ENCODE data around the gene COX7A1. TPM values are rescaled to one million over a fixed set of nuclear protein-coding genes. Genes with fewer than 3 reads are reported as not detected.

The COX7A1 gene
- total RNA-seq, 1 donor from 2014 or later = 0.64 TPM

DNA sequence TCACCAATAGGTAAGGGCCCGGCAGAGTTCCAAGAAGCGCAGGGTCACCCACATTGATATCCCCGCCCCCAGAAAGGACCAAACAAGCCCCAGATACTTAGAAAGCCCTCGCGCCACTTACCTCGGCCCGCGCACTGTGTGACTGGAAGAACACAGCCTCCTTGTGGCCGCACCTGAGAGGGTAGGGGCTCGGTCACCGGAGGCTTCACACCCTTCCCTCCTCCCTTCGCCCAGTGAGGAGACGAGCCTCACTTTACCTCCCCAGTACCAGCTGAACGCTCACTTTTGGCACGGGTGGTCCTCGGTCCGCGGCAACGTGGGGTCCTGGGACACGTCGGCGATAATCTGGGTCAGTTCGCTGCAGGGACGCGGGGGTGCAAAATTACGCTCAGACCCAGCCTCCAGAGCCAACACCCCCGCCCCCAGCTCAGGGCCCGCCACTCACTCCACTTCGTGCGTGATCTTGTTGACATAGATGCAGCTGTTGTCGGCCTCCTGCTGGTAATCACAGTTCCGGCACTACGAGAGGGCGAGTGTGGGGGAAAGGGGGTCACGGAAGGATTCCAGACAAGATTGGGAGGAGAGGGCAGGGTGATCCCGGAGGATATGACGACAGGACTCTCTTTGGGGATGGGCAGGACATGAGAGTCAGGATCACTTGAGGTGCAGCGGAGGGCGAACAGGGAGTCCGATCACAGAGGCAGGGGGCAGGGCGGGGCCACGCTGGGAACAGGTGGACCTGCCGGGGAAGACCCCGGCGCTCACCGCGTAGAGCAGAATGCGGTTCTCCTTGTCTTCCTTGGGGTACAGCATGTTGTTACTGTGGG, 38.1 kb downstream of the COX7A1 start:
- Histone ChIP-seq H3K9ac (ENCODE audit: low read length) (peak overlapping the region; percentile 81), H3K27me3 (ENCODE audit: insufficient read depth, low read length) (no peaks in the 10 kb centered on the region), H3K4me1 (ENCODE audit: insufficient read depth, low read length) (peaks cover 12% of the 10 kb centered on the region), H4K20me1 (ENCODE audit: insufficient read depth, low read length) (peaks cover 22% of the 10 kb centered on the region), H2AFZ (ENCODE audit: low read depth, low read length) (peak overlapping the region; percentile 83), H3K79me2 (ENCODE audit: insufficient read depth, low read length) (peaks cover 32% of the 10 kb centered on the region), H3K9me3 (ENCODE audit: insufficient read depth, low read depth, low read length) (no peaks in the 10 kb centered on the region), H3K4me2 (ENCODE audit: low read length) (peak overlapping the region; percentile 88), H3K36me3 (ENCODE audit: insufficient read depth, low read length) (peaks cover 6% of the 10 kb centered on the region), H3K4me3 (ENCODE audit: insufficient read depth, low read depth, low read length) (peak overlapping the region; percentile 68), H3K27ac (ENCODE audit: low read depth, low read length) (peak overlapping the region; percentile 30)
- Mint-ChIP-seq H3K9me3 (ENCODE audit: unreplicated experiment) (no peaks in the 10 kb centered on the region), H3K27me3 (ENCODE audit: low read depth, unreplicated experiment) (no peaks in the 10 kb centered on the region), H3K27ac (ENCODE audit: unreplicated experiment) (peak overlapping the region; percentile 91), H3K36me3 (ENCODE audit: low read depth, unreplicated experiment) (peaks cover 18% of the 10 kb centered on the region), H3K4me1 (ENCODE audit: low read depth, unreplicated experiment) (peaks cover 8% of the 10 kb centered on the region), H3K4me3 (ENCODE audit: unreplicated experiment) (peak overlapping the region; percentile 99)
- TF ChIP-seq CTCF (IDR thresholded peaks at IDR 0.05; ENCODE audit: insufficient read depth, low read depth, low read length) = no peak
- no peak for TF ChIP-seq EZH2 (IDR thresholded peaks at IDR 0.05; ENCODE audit: insufficient read depth, low read length)
- FAIRE-seq = no peak
- DNase-seq (ENCODE audit: low read depth) = peak; percentile 23

DNA sequence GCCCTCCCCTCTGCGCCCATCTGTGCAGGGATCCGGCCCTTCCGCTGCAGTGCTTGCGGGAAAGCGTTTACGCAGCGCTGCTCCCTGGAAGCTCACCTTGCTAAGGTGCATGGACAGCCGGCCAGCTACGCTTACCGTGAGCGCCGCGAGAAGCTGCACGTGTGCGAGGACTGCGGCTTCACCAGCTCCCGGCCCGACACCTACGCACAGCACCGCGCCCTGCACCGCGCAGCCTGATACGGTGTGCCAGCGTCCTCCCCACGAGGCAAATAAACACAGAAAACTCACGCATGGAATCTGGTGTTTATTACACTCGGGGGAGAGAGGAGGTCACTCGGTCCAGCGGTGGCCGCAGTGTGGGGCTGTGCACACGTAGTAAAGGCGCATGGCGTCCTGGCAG, 38.8 kb downstream of the COX7A1 start:
- peaks cover 28% of the 10 kb centered on the region for H3K79me2 ChIP-seq (ENCODE audit: insufficient read depth, low read length)
- Mint-ChIP-seq H3K36me3 (ENCODE audit: low read depth, unreplicated experiment) (peaks cover 23% of the 10 kb centered on the region), H3K4me3 (ENCODE audit: unreplicated experiment) (peak overlapping the region; percentile 99), H3K4me1 (ENCODE audit: low read depth, unreplicated experiment) (peaks cover 8% of the 10 kb centered on the region), H3K9me3 (ENCODE audit: unreplicated experiment) (no peaks in the 10 kb centered on the region), H3K27me3 (ENCODE audit: low read depth, unreplicated experiment) (no peaks in the 10 kb centered on the region), H3K27ac (ENCODE audit: unreplicated experiment) (peak overlapping the region; percentile 26)
- no peak overlapping the region for H2AFZ ChIP-seq (ENCODE audit: low read depth, low read length)
- peak overlapping the region; percentile 68 for H3K4me3 ChIP-seq (ENCODE audit: insufficient read depth, low read depth, low read length)
- no peaks in the 10 kb centered on the region for H3K27me3 ChIP-seq (ENCODE audit: insufficient read depth, low read length)
- H4K20me1 ChIP-seq (ENCODE audit: insufficient read depth, low read length) = peaks cover 17% of the 10 kb centered on the region
- no peak for DNase-seq (ENCODE audit: low read depth)
- peaks cover 12% of the 10 kb centered on the region for H3K4me1 ChIP-seq (ENCODE audit: insufficient read depth, low read length)
- peaks cover 5% of the 10 kb centered on the region for H3K36me3 ChIP-seq (ENCODE audit: insufficient read depth, low read length)
- no peak for TF ChIP-seq CTCF (IDR thresholded peaks at IDR 0.05; ENCODE audit: insufficient read depth, low read depth, low read length)
- no peak for TF ChIP-seq EZH2 (IDR thresholded peaks at IDR 0.05; ENCODE audit: insufficient read depth, low read length)
- FAIRE-seq = no peak
- peak overlapping the region; percentile 88 for H3K4me2 ChIP-seq (ENCODE audit: low read length)
- H3K9me3 ChIP-seq (ENCODE audit: insufficient read depth, low read depth, low read length) = no peaks in the 10 kb centered on the region
- no peak overlapping the region for H3K27ac ChIP-seq (ENCODE audit: low read depth, low read length)
- H3K9ac ChIP-seq (ENCODE audit: low read length) = no peak overlapping the region

- Mint-ChIP-seq H3K4me3 (ENCODE audit: unreplicated experiment) (peak overlapping the region; percentile 79), H3K27me3 (ENCODE audit: low read depth, unreplicated experiment) (no peaks in the 10 kb centered on the region), H3K36me3 (ENCODE audit: low read depth, unreplicated experiment) (peaks cover 20% of the 10 kb centered on the region), H3K4me1 (ENCODE audit: low read depth, unreplicated experiment) (peaks cover 8% of the 10 kb centered on the region), H3K9me3 (ENCODE audit: unreplicated experiment) (no peaks in the 10 kb centered on the region), H3K27ac (ENCODE audit: unreplicated experiment) (peak overlapping the region; percentile 47)
- H3K4me2 ChIP-seq (ENCODE audit: low read length) = no peak overlapping the region
- peaks cover 5% of the 10 kb centered on the region for H3K36me3 ChIP-seq (ENCODE audit: insufficient read depth, low read length)
- peaks cover 17% of the 10 kb centered on the region for H4K20me1 ChIP-seq (ENCODE audit: insufficient read depth, low read length)
- H3K4me3 ChIP-seq (ENCODE audit: insufficient read depth, low read depth, low read length) = no peak overlapping the region
- H3K9me3 ChIP-seq (ENCODE audit: insufficient read depth, low read depth, low read length) = no peaks in the 10 kb centered on the region
- no peak overlapping the region for H2AFZ ChIP-seq (ENCODE audit: low read depth, low read length)
- peaks cover 12% of the 10 kb centered on the region for H3K4me1 ChIP-seq (ENCODE audit: insufficient read depth, low read length)
- H3K27ac ChIP-seq (ENCODE audit: low read depth, low read length) = no peak overlapping the region
- no peak for TF ChIP-seq CTCF (IDR thresholded peaks at IDR 0.05; ENCODE audit: insufficient read depth, low read depth, low read length)
- no peak for TF ChIP-seq EZH2 (IDR thresholded peaks at IDR 0.05; ENCODE audit: insufficient read depth, low read length)
- no peak for DNase-seq (ENCODE audit: low read depth)
- H3K27me3 ChIP-seq (ENCODE audit: insufficient read depth, low read length) = no peaks in the 10 kb centered on the region
- FAIRE-seq = no peak
- peaks cover 24% of the 10 kb centered on the region for H3K79me2 ChIP-seq (ENCODE audit: insufficient read depth, low read length)
- no peak overlapping the region for H3K9ac ChIP-seq (ENCODE audit: low read length)
These were observed 39.6 kb downstream of the COX7A1 start for GRCh38 chr19:36112678-36113077.
